NCI-H748 (cell line): ENCODE data around the gene AMPH.
A peak's percentile ranks its signal among the peaks of the same experiment; 100 is the strongest.

Experiments used
- DNase-seq: peaks from one replicate; lab custom pipeline; 2025; ENCODE audit not compliant: unreplicated experiment; lab: John Stamatoyannopoulos, UW

The AMPH gene

DNA sequence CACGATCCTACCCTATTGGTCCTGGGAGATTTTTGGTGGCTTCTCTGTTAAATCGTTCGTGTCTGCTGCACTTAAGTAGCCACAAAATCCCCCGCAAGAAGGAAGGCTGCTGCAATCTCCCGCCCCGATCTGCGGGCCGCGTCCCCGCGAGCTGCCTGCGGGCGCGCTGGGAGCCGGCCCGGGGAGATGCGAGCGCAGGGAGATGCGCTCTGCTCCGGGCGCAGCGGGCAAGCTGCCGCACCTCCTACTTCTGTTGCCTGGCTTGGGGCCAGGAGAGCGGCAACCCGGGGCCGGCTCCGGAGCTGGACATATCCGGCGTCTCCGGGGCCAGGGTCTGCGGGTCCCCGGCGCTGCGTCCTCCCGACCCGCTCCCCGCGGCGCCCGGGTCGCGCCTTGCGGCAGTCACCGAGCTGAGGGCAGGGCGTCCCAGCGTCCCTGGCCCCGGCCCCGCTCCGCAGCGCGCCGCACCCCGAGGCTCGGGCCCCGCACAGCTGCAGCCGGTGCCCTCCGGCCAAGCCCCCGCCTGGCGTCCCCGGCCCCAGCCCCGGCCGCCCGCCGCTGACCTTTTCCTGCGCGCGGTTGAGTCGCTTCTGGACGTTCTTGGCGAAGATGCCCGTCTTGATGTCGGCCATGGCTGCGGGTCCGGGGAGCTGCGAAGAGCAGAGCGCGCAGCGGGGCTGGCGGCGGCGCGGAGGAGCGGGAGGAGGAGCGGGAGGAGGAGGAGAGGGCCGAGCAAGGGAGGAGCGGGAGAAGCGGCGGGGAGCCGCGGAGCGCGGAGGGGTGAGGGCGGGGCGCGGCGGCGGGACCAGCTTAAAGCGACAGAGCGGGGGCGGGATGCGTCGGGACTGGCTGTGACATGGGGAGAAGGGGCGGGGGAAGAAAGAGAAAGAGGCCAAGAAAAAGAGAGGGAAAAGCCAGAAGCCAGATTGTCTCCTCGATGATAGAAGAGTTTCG lies at the start of gene AMPH:
Gene AMPH (minus strand): TSS at position 654 of the 954 bp plus-strand sequence. CDS start 22 bp downstream, at position 632.
- peak; percentile 78 for DNase-seq

DNA sequence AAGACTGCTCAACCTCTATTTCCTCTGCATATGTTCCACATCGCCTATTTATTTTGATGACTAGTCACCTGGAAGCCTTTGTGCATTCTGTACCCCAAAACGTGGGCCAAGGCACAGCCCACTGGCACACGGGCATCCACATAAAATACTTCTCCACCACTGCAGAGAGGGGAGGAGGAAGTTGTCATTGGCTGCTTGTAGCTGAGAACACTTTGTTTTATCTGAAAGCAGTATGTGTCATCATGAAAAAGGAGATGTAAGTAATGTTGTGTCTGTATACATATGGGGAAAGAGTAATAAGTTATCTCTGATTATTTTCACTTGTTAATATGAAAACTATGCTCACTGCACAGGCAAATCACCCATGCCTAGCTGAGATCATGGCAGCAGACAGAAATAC lies 48.2 kb upstream of the AMPH start:
- DNase-seq = no peak

DNA sequence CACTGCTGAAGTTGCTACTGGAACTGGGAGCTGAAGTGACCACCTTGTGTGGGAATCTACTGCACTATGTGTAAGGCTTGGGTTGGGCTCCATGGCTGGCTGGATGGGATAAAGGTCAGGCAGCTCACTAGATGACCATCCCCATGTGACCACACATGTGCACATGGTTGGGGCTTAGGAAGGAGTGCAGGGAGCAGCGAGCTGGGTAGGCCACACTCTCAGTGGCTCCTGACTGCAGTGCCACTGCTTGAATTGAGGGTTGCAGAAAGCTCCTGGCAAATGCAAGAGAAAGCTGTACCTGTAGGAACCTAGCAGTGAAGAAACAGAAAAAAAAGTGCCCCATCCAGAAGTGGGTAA lies 47.5 kb upstream of the AMPH start:
- DNase-seq = no peak

DNA sequence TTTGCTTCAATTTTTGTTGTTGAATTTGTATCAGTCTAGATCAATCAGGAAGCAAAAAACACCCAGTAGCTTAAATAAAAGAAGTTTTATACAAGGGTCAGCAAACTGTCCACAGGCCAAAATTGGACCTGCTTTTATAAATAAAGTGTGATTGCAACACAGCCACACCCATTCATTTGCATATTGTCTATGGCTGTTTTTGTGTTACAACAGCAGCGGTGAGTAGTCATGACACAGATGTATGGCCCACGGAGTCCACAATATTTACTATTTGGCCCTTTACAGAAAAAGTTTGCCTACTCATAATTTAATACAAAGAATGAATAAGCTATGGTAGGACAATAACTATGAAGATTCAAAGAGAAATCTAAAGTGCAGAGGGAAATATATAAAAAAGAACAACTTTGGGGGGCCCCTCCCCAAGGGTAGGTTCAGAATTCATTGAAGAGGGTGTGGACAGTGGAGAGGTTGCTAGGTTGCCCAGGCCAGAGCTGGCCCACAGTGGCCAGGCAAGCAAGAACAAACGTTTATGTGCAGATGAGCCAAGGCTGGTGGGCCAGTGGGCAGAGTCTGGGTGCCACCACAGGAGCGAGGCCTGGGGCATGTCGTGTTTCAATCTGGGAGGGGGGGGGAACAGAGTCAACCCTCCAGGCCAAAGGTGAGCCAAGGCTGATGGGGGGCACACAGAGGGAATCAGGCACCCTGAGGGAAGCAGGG lies 47.0 kb upstream of the AMPH start:
- DNase-seq = no peak

DNA sequence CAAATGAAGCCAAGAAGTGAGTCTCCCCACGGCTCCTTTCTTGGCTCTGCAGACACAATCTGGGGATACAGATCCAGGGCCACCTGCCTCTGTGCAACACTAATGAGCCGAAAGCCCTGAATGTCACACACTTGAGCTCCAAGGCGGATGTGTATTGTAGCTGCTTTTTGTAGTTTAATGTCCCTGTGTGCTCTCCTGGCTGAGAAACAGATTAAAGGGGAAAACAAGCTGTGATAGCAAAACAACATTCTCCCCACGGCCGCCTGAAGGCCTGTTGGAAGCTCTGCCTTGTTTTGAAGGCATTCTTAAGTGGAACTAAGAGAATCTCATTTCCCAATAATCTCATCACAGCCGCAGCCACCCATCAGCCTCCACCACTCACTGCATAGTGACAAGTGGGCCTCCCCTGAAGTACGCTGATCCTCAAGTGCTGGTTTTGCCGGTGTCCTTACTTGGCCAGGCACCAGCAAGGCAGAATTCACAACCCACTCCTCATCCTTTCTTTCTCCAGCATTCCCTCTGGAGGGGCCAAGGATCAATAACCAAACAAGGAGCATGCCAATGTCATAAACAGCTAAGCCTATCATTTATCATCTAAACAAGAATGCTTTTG lies 44.4 kb upstream of the AMPH start:
- peak; percentile 78 for DNase-seq

DNA sequence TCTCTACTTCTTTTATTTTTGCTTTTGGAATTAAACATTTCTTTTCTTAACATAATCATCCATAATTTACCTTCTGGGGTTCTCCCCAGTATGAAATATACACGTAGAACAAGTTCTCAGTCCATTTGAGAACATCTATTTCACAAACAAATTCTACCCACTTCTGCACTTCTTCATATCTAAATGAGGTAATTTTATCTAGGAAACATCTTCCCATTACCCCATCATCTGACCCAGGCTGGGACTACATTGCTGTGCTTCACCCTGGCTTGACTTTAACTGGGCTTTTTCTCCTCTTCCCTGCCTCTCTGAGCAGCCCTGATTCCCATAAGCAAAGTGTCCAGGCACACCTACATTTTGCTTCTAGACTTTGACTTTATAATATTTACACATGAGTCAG lies 43.3 kb upstream of the AMPH start:
- DNase-seq = no peak

DNA sequence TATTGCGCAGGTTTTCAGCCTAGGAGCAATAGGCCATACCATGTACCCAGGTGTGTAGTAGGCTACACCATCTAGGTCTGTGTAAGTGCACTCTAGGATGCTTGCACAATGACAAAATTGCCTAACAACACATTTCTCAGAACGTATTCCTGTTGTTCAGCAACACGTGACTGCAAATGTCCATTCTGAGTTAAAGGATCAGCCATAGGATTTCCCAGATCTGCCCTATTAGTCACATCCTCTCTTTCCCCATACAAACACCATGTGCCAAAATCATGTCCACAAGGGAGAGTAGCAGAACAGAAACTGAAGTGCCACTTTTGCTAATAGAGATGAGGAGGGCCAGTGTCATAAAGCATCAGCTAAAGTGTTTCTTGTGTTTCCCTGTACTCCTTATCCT lies 42.6 kb upstream of the AMPH start:
- DNase-seq = no peak

DNA sequence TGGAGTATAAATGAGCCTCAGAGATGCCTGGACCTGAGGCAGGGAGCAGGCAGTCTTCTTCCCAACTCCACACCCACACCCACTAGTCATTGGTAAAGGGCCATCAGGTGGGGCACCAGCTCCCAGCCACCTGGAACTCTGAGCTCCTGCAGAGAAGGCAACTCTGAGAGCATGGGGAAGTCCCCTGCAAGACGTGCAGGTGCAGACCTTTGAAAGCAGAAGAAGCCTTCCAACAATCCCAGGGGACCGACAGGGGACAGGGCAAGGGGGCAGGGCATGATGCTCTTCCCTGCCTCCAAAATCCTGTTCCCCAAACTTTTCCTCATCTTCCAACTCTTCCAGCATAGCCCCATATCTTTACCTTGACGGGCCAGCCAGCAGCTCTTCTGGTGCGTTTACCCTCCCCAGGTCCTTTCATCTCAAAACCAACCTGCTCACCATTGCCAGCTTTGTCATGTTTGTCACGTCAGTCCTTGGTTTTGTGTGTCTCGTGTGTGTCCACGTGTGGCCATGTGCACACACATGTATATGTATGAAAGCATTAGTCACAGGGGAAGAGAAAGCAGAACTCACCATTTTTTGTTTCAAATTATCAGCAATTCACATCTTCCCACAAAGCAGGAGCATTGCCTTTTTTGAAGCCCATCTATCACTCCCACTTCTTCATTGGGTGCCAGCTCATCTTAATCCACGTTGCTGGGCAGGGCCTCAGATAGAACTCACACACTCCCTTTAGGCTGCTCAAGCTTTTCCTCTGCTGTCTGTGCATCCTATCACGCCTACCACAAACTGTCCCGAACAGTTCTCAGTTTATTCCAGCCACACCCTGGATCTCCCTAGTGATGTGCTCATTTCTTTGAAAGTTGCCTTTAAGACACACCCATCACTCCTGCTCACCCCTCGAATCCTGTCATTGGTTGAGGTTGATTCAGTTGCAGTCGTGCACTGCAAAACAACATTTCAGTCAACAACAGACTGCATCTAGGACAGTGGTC lies 41.0 kb upstream of the AMPH start:
- DNase-seq = no peak

DNA sequence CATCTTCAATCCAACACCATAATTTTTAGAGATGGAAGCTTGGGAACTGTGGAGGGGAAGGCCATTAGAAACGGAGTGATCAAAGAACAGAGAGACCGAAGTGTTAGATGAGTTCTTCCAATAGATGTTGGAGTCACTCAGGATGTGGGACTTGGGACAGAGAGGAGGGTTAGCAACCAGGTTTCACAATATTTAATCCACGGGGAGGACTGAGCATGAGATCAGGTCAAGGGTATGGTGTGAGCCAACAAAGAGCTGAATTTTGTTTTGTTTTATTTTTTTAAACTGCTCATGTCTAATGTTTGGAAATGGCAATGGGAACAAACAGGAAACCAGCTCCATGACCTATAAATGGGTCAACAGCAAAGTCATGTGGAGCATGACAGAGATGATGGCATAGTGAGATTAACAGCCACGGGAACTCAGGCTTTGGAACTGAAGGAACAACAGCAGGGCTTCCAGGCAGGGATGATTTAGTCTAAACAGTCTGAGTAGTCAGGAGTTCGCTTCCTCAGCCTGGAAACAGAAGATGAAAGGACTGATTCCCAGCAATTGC lies 38.9 kb upstream of the AMPH start:
- no peak for DNase-seq

DNA sequence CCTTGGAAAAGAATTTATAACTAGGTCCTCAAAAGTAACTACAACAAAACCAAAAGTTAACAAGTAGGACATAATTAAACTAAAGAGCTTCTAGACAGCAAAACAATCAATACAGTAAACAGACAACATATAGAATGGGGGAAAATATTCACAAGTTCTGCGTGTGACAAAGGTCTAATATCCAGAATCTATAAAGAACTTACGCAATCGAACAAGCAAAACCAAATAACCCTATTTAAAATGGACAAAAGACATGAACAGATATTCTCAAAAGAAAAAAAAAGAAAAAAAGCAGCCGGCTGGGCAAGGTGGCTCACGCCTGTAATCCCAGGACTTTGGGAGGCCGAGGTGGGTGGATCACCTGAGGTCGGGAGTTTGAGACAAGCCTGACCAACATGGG lies 33.8 kb upstream of the AMPH start:
- DNase-seq = no peak

DNA sequence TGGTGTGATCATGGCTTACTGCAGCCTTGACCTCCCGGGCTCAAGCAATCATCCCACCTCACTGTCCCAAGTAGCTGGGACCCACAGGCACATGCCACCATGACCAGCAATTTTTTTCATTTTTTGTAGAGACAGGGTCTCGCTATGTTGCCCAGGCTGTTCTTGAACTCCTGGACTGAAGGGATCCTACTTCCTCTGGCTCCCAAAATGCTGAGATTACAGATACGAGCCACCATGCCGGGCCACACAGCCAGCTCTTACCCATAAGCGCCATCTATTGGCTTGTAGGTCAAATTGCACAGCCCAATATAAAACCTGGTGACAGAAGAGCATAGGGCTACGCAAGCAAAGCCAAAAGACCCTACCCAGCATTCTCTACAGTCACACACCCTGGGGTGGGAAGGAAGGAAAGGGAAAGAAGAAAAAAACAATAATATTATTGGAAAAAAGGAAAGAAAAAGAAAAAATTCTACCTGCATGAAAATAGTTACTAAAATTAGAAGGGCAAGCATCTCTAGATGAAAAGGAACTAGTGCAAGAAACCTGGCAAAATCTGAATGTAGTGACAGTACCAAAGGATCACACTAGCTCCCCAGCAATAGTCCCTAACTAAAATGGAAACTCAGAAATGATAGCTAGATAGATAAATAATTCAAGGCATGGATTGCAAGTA lies 29.4 kb upstream of the AMPH start:
- DNase-seq = peak; percentile 73

DNA sequence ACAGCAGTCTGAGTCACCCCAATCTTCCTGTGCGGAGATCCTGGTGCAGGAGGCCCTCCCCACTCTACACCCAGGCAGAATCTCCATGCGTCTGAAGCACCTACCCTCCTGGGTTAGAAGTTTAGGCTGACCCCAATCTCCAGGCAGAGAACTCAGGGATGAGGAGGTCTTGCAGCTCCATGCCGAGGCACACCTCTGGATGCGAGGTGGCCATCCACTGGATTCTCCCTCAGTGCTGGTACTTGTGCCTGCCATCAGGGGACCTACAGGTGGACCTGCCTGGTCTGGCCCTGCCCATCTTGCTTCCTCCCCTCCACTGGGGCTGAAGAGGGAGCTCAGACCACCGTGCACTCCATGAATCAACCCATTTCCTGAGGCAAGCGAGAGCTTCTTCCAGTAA lies 28.8 kb upstream of the AMPH start:
- DNase-seq = no peak

DNA sequence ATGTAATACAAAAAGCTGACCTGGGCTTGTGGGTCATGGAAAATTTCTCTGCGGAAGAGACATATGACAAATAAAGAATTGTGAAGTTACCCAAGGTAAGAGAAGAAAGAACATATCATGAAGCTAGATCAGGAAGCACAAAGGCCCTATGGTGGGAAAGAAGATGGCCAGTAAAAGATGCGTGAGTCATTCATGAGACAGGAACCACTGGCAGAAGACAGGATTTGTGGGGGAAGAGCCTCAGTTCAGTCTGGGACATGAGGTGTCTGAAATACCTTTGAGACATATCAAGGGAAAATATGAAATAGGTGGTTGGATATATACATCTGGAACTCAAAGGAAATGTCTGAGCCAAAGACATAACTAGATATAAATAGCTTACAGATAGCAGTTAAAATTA lies 27.7 kb upstream of the AMPH start:
- no peak for DNase-seq

DNA sequence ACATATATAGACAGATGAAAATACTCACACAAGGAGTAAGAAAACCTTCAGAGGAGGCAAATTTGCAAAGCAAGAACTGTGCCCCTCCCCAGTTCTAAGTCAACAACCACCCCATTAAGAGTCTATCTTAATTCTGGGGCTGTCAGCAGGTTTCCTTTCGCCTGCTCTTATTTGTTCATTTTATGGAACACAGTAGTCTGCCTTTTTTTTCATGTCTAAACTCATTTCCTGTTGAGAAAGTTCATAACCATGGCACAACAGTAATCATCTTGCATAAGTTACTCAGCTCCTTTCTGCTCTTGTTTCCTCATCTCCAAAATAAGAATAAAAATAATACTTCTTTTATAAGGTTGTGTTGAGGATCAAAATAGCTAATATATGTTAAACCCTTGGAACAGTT lies 25.8 kb upstream of the AMPH start:
- DNase-seq = peak; percentile 21

DNA sequence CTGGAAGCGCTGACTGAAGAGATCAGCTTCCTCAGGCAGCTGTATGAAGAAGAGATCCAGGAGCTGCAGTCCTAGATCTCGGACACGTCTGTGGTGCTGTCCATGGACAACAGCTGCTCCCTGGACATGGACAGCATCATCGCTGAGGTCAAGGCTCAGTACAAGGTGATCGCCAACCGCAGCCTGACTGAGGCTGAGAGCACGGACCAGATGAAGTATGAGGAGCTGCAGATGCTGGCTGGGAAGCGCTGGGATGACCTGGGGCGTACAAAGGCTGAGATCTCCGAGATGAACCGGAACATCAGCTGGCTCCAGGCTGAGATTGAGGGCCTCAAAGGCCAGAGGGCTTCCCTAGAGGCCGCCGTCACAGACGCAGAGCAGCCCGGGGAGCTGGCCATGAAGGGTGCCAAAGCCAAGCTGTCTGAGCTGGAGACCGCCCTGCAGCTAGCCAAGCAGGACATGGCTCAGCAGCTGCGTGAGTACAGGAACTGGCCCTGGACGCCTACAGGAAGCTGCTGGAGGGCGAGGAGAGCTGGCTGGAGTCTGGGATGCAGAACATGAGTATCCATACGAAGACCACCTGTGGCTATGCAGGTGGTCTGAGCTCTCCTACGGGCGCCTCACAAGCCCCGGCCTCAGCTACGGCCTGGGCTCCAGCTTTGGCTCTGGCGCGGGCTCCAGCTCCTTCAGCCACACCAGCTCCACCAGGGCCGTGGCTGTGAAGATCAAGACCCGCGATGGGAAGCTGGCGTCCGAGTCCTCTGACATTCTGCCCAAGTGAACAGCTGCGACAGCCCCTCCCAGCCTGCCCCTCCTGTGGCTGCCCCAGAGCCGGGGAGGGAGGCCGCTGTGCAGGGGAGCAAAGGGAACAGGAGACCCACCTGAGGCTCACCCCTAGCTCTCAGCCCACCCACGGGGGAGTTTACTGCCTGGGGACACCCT lies 24.9 kb upstream of the AMPH start:
- DNase-seq = no peak

DNA sequence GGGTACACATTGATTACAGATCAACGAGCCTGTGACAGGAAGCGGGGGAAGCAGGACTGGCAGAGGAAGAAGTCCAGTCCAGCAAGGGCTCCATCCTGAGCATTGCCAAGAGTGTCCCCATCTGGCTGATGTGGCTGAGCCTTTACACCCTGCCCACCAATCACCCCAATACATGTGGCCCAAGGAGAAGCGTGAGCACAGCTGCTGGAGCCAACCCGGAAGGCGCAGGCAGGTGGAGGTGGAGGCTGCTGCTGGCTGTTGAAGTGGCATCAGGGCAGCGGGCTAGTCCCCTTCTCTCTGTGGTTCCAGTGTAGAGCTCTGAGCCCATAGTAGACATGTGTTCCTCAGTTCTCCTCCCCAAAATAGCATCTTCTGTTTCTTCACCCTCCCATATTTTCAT lies 6.8 kb upstream of the AMPH start:
- no peak for DNase-seq

DNA sequence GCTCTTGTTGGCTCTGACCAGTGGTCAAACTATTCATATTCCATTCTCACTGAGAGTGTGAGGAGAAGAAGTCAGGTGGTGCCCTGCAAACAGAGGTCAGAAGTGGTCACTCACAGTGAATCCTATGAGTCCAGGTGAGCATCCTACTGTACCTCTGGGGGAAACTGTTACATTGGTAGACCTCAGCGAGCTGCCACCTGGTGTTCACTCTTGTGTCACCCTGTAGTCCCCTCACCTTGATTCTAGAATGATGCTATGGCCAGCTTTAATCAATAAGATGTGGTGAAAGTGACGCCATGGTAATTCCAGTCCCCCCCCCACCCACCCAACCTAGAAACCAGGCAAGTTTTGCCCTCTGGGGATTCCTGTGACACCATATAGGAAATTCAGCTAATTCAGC lies 1.2 kb upstream of the AMPH start:
- peak; percentile 52 for DNase-seq

DNA sequence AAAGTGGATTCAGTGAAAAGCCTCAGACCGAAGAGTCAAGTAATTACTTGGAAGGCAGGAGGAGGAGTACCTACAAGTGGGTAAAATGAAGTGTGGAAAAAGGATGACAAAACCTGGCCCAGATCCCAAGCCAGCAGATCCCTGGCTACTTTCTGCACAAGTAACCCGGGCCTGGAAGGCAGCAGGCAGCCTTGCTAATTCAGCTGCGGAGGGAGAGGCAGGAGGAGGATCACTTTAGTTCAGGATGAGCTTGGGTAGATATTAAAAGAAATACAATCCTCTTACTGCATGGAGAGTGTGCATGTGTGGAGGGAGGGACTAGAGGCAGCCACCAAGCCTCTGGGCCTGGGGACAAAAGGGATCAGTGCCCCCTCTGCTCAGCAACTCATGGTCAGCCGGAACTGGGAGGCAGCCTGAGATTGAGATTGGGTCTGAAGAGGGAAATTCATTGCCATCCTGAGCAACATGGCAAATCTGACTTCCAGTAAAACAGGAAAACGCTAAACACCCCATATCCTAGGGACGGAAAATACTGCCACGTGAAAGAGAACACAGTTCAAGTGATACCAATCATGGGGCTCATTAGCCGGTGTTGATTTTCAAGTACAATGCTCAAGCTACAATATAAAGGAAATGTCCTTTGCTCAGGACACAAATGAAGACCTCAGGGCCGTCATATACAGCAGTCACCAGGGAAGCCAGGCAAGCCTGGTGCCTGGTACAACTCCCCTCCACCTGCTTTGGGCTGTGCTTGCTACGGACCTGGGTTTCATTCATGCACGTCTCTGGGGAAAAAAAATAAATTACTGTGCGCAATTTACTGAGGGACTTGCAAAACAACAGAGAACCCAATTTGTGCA lies 1.3 kb downstream of the AMPH start:
- peak; percentile 60 for DNase-seq
